ENCODE data around the gene NRIP2. TPM values are rescaled to one million over a fixed set of nuclear protein-coding genes. Genes with fewer than 3 reads are reported as not detected.
"Not testable (repeated sequence)": the region's sequence is repeated elsewhere in the genome, so short reads cannot be mapped to it uniquely, and the experiment has no call there.

NRIP2 gene
- total and polyA plus RNA-seq, 10 of the 15 experiments (the other 5 are each of a cell fraction or from before 2014, with no cell fraction given) = 0.04 to 0.83 (median 0.42) TPM; not detected in 7

- FAIRE-seq; H3K4me1 ChIP-seq (ENCODE audit: control insufficient read depth, insufficient read depth, low read length); intact Hi-C loops (cut with micrococcal nuclease; ENCODE audit: unreplicated experiment); BruUV-seq (replicated peaks); H3K79me2 ChIP-seq (ENCODE audit: control insufficient read depth, insufficient read depth, low read length); H4K20me1 ChIP-seq (ENCODE audit: control insufficient read depth, insufficient read depth); H3K4me3 ChIP-seq; H3K9ac ChIP-seq (ENCODE audit: control insufficient read depth, insufficient read depth, low read length); DNase-seq (ENCODE audit: low read depth, low spot score); H3K27me3 ChIP-seq (replicated peaks in 1 of 2; ENCODE audit: control insufficient read depth in 2 of 2, insufficient read depth in 2 of 2, low read length in 1 of 2); H3K9me3 ChIP-seq (replicated peaks; ENCODE audit: control insufficient read depth, insufficient read depth, low read length); H2AFZ ChIP-seq (ENCODE audit: control insufficient read depth, low read depth, low read length); in situ Hi-C loops (cut with MboI); ATAC-seq; POLR2A ChIA-PET; H3K4me2 ChIP-seq (ENCODE audit: control insufficient read depth, insufficient read depth); H3K27ac ChIP-seq (ENCODE audit: control insufficient read depth, insufficient read depth): not testable (repeated sequence)
- H3K36me3 ChIP-seq (ENCODE audit: control insufficient read depth in 2 of 2, insufficient read depth in 2 of 2, low read length in 1 of 2) = peaks cover 26 to 28% of the 10 kb centered on the region in 2 experiments
- RAD21 ChIA-PET (ENCODE audit: unreplicated experiment) = interaction anchor here (0.6 kb wide), 1 partner anchor 282 kb away, joined by 3 read pairs; no protein-coding TSS in a partner anchor
- WGBS (ENCODE audit: insufficient coverage, insufficient replicate concordance, low lambda C conversion rate, missing lambda C conversion rate) = 99% methylated on average over 9 of the region's 9 CpGs
- SMC1A ChIA-PET (ENCODE audit: uncharacterized antibody, unreplicated experiment) = interaction anchor here (1.6 kb wide), 1 partner anchor 9 kb away, joined by 4 read pairs; the partner anchor contains the start of genes FOXM1 and RHNO1
- CTCF ChIA-PET = interaction anchor here (0.6 to 2.7 kb wide), 2 partner anchors 9 to 25 kb away, joined by 3 to 13 read pairs; partner anchors contain the start of genes FOXM1 and RHNO1
These were observed 34.3 kb upstream of the NRIP2 start for GRCh38 chr12:2868986-2869632.

GRCh38 chr12:2864198-2864597 is 29.4 kb upstream of the NRIP2 start:
- no peaks in the 10 kb centered on the region for H3K79me2 ChIP-seq (ENCODE audit: control insufficient read depth, insufficient read depth, low read length)
- TF ChIP-seq SREBF1 (IDR thresholded peaks at IDR 0.05; ENCODE audit: low read length) (no peak), MTA3 (IDR thresholded peaks at IDR 0.05; ENCODE audit: borderline replicate concordance, low read length) (no peak), POLR2AphosphoS2 (IDR thresholded peaks at IDR 0.05; ENCODE audit: low read depth, low read length) (no peak), HDAC6 (IDR thresholded peaks at IDR 0.05; ENCODE audit: unreplicated experiment) (no peak), ESRRA (IDR thresholded peaks at IDR 0.05; ENCODE audit: low read length) (no peak), E2F4 (IDR thresholded peaks at IDR 0.05; ENCODE audit: low read depth, low read length) (no peak), BRCA1 (IDR thresholded peaks at IDR 0.05; ENCODE audit: low read depth, low read length) (no peak), HCFC1 (IDR thresholded peaks at IDR 0.05; ENCODE audit: low read length) (no peak), RAD21 (IDR thresholded peaks at IDR 0.05; ENCODE audit: insufficient read depth, low read depth, low read length) (no peak), NFYA (IDR thresholded peaks at IDR 0.05; ENCODE audit: borderline replicate concordance, low read depth, low read length) (no peak), FOS (IDR thresholded peaks at IDR 0.05; ENCODE audit: borderline replicate concordance, extremely low read depth, insufficient read length) (no peak)
- H3K36me3 ChIP-seq (ENCODE audit: control insufficient read depth in 2 of 2, insufficient read depth in 2 of 2, low read length in 1 of 2) = peaks cover 28 to 37% of the 10 kb centered on the region in 2 experiments
- H3K27ac ChIP-seq (ENCODE audit: control insufficient read depth, insufficient read depth) = no peak overlapping the region
- intact Hi-C loops (cut with micrococcal nuclease; ENCODE audit: unreplicated experiment) = no loop called here
- no peak overlapping the region for H3K9ac ChIP-seq (ENCODE audit: control insufficient read depth, insufficient read depth, low read length)
- ChIA-PET POLR2A (no interaction called here), RAD21 (ENCODE audit: unreplicated experiment) (no interaction called here), CTCF (interaction anchor here (1.1 kb wide), 1 partner anchor 52 kb away, joined by 3 read pairs; the partner anchor contains the start of gene ITFG2), SMC1A (ENCODE audit: uncharacterized antibody, unreplicated experiment) (no interaction called here)
- H3K9me3 ChIP-seq (replicated peaks; ENCODE audit: control insufficient read depth, insufficient read depth, low read length) = no peaks in the 10 kb centered on the region
- H3K4me1 ChIP-seq (ENCODE audit: control insufficient read depth, insufficient read depth, low read length) = no peaks in the 10 kb centered on the region; the same call in 1 of the 2 replicates
- H3K4me3 ChIP-seq = no peak overlapping the region
- no peak overlapping the region for H2AFZ ChIP-seq (ENCODE audit: control insufficient read depth, low read depth, low read length)
- no peaks in the 10 kb centered on the region for H4K20me1 ChIP-seq (ENCODE audit: control insufficient read depth, insufficient read depth)
- BruUV-seq (replicated peaks) = no TSS peak
- FAIRE-seq = no peak
- H3K4me2 ChIP-seq (ENCODE audit: control insufficient read depth, insufficient read depth) = no peak overlapping the region
- H3K27me3 ChIP-seq (replicated peaks in 1 of 2; ENCODE audit: control insufficient read depth in 2 of 2, insufficient read depth in 2 of 2, low read length in 1 of 2) = no peaks in the 10 kb centered on the region
- WGBS (ENCODE audit: insufficient coverage, insufficient replicate concordance, low lambda C conversion rate, missing lambda C conversion rate) = over 99% methylated on average over 9 of the region's 9 CpGs
- no peak for ATAC-seq
- in situ Hi-C loops (cut with MboI) = no loop called here
- no peak for DNase-seq (ENCODE audit: low read depth, low spot score)
